CD4-positive, alpha-beta T cell treated with Interleukin-4 for 4 hours (primary cell): Measurements from ENCODE around the gene ACSF2.
"Not testable (repeated sequence)": the region's sequence is repeated elsewhere in the genome, so short reads cannot be mapped to it uniquely, and the experiment has no call there.

Source experiments
- DNase-seq: peaks from one replicate; pipeline ENCODE4 v3.0.0-alpha.2; 2020

ACSF2 gene

DNA sequence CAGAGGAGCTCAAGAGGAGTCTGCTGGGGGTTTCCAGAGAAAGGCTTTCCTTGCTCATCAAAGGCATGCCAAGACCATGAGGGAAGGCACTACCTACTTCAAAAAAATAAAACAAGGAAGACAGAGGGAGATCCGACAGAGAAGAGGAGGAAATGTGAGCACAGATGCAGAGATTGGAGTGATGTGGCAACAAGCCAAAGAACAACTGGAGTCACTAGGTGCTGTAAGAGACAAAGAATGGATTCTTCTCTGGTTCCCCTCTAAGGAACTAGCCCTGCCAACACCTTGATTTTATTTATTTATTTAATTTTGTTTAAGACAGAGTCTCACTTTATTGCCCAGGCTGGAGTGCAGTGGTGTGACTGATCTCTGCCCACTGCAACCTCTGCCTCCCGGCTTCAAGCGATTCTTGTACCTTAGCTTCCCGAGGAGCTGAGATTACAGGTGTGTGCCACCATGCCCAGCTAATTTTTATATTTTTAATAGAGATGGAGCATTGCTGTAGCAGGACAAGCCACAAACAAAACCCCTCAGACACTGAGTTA lies 13.8 kb upstream of the ACSF2 start:
- DNase-seq = no peak

DNA sequence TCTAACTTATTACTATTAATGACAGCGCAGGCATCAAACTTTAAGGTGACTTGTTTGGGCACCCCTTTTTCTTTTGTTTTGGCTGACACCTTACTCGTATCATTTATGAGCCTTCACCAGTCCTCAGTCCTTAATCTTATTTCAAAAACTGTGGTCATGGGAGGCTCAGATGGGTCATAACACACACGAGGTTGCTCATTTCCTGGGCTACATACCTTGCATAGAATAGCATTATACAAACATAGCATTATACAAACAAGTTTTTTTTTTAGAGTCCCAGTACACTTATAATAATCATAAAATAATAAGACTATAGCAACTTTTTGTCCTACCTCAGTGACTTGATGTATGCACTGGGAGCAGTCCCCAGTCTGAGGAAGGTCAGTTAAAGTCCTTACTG lies 11.2 kb upstream of the ACSF2 start:
- DNase-seq = no peak

DNA sequence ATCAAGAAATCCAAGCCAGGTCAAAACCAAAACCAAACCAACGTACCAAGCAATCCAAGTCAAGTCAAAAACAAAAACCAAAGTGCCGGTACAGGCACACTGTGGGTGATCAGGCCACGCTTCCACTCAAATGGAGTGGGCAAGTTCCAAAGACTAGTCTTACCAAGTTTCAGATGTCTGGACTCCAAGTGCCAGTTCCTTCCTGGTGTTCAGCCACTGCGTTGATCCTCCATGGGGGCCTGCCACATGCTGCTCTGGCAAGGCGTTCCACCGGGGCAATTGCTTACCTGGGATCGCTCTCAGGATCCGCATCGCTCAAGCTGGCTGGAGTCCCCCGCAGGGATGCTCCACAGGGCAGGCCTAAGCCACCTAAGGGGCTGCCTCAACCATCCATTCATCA lies 6.4 kb upstream of the ACSF2 start:
- DNase-seq = not testable (repeated sequence)

DNA sequence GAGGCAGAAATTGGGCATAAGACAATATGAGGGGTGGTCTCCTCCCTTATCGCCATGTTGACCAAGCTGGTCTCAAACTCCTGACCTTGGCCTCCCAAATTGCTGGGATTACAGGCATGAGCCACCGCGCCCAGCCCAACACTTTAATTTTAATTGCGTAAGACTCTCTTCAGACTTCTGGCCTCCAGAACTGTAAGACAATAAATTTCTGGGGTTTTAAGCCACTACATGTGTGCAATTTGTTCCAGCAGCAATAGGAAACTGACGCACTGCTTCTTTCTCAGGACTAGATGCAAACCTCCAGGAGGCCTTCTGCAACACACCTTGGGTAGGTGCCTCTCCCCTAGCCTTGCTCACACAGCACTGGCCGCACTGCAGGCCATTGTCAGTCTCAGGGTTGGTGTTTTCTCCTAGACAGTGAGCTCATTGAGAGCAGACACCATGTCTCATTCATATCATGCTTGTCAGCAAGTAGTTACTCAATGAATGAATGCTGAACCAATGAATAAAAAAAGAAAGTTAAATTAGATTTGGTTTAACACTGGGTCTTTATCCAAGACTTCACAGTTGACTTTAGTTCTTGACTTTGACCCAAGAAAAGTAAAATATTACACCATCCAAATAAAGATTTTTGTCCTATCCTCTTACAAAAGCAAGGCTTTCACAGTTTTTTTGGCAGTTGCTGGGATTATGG lies 5.5 kb upstream of the ACSF2 start:
- no peak for DNase-seq

DNA sequence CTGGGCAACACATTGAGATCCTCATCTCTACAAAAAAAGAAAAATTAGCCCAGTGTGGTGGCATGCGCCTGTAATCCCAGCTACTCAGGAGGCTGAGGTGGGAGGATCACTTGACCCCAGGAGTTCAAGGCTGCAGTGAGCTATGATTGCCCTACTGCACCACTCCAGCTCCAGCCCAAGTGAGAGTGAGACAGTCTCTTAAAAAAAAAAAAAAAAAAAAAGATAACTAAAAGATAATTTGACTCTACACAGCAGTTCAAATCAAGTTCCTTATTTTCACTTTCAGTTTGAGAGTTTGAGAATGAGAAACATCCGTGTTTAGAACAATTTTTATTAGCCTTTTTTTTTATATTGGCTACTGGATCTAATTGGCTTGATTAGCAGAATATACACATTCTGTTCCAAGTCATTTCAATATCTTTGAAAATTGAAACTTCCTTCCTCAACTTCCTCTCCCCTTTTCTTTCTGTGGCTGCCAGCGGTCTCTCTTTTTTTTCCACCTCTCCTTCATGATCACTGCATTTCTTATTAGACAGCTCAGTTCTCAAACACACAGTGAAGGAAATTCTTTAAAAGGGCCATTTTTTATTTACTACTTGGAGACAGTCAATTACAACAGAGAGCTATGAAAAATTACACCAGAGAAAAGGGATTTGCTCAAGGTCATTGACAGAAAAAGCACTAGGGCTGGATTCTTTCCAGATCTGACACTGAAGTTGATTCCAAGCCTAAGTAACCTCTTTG lies 4.5 kb upstream of the ACSF2 start:
- peak; percentile 21 for DNase-seq

DNA sequence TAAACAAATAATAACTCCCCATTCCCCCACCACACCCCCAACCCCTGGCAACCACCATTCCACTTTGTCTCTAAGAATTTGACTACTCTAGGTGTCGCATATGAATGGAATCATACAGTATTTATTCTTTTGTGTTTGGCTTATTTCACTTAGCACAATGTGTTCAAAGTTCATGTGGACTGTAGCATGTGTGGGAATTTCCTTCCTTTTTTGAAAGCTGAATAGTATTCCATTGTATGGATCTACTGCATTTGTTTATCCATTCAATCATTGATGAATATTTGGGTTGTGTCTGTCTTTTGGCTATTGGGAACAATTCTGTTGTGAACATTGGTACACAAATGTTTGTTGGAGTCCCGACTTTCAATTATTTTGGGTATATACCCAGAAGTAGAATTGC lies 3.3 kb upstream of the ACSF2 start:
- no peak for DNase-seq

DNA sequence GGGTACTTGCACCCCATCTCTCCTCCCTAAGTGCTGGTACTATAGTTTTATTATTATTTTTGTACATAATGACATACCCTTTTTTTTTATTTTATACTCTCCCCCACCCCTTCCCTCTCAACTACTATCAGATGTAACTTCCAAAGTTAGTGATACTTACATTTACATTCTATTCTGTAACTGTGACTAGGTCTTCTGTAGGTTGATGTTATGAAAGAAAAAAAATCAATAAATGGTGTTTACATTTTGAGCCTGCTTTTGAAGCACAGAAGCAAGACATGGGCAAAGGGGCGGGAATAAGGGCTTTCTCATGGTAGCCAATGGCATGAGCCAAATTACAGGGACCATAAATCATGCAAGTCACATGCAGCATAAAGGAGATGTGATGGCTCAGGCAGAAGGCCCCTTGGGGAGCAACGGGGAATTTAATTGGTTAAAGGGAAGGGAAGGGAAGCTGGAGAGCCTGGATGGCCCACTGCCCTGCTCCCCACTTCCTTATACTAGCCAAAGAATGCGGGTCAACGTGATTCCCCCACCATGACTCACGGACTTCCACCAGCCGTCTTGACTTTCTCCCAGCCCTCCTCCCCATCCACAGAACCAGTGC lies 2.4 kb upstream of the ACSF2 start:
- DNase-seq = no peak

DNA sequence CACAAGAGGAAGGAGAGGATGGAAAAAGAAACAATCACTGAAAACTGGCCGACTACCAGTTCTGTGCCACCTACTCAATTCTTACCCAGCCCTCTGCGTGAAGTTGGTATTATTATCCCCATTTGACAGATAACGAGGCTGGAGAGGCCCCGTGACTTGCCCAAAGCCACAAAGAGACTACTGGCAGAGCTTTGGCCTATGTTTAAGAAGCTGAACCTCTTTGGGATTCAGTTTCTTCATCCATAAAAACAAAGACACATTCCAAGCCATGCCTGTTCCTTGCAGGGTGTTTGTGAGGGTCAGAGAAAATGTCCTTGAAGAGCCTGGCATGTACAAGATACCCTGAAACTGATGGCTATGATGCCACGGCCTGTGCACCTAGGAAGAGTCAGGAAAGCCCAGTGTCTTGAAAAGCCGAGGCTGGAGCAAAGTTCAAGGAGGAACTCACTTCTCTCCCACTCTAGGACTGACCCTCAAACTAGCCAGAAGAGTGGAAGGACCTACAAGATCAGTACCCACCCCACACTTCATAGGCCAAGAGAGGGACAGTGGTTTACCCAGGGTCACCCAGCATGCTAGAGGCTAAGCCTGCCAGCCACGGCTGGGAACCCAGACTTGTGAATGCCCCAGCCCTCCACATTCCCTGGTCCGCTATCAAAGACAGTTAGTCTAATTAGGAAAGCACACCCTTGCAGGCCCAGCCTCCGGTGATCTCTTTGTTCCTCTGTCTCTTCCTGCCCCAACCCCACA lies 1.6 kb upstream of the ACSF2 start:
- DNase-seq = no peak

DNA sequence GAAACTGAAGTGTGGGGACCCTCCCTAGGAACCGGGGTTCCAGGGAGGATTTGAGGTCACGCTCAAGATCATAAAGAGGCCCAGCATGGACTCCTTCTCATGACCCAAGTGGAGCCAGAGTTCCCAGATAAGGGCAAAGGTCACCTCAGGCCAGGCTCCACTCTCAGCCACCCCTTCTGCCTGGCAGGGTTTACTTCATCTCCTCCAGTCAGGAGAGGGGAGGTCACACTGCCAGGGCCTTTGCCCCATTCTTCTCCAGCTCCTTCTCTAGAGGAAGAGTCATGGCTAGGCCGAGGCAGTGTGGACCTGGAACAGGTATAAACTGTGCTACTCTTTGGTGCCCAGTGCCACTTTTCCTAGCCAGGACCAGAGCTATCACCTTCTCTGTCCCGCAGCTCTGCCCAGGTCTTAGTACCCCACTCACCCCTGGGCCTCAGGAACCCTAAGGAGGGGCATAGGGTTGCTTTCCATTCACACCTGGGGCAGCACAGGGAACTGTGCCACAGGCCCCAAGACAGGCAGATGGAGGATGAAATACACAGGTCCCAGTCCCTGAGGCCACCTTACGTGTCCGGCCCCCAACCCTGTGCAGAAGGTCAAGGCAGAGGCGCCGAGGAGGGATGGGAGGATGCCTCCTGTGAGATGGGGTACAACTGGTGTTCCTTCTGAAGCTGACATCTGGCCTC lies 879 bp upstream of the ACSF2 start:
- no peak for DNase-seq

DNA sequence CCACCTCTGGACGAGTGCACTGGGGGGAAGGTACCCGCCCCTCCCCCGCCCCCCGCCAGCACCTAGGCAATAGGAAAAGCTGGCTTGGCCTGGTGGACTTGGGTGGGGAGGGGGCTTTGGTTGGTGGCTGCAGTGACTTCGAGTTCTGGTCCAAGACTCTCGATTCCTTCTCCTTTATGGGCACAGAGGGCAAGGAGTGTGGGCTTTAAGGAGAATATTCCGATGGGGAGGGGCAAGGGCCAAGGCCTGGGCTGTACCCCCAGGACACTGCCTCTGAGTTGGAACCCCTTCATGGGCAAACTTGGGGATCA lies 409 bp downstream of the ACSF2 start:
- no peak for DNase-seq

DNA sequence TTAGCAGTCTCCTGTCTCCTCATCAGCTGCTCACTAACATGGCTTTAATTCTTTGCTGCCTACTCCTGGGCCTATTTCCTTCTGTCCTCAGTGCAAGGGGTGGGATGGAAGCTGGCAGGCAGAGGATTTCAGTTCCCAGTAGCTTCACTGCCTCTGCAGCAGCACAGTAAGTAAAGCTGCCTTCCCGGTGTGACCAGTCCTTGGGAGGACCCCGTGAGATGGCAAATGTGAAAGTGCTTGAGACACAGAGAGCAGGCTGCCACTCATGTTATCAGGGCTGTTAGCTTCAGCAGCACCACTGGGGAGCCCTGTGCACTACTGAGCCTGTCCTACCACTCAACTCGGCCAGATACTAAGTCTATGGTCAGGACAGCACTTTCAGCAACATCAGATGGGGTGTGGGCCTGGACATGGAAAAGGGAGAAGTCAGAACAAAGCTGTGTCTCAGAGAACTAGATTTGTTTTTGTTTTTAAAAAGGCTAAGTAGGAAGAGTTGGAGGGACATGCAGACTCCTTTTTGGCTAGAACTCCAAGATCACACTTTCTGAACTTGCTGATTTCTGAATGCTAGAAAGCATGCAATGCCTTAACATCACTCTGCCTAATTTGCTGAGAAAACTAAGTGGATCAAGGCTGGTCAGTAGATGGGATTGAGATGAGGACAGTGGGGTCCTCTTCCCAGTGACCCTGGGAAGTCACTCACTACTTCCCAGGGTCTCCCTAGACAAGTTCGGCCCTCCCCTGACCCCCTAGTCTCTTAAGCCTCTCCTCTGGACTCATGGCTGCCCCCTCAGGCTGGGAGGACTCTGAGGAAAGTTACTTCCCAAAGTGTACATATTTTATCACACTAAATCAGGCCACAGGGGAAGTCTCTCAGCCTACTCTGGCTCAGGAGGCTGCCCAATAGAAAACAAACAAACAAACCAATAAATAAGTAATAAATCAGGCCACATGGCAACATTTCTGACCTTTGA lies 1.1 kb downstream of the ACSF2 start:
- peak; percentile 20 for DNase-seq

DNA sequence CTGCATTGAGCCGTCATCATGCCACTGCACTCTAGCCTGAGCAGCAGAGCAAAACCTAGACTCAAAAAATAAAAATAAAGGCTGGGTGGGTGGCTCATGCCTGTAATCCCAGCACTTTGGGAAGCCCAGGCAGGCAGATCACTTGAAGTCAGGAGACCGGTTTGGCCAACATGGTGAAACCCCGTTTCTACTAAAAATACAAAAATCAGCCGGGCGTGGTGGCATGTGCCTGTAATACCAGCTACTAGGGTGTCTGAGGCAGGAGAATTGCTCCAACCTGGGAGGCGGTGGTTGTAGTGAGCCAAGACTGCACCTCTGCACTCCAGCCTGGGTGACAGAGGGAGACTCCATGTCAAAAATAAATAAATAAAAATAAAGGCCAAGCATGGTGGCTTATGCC lies 2.1 kb downstream of the ACSF2 start:
- DNase-seq = not testable (repeated sequence)

DNA sequence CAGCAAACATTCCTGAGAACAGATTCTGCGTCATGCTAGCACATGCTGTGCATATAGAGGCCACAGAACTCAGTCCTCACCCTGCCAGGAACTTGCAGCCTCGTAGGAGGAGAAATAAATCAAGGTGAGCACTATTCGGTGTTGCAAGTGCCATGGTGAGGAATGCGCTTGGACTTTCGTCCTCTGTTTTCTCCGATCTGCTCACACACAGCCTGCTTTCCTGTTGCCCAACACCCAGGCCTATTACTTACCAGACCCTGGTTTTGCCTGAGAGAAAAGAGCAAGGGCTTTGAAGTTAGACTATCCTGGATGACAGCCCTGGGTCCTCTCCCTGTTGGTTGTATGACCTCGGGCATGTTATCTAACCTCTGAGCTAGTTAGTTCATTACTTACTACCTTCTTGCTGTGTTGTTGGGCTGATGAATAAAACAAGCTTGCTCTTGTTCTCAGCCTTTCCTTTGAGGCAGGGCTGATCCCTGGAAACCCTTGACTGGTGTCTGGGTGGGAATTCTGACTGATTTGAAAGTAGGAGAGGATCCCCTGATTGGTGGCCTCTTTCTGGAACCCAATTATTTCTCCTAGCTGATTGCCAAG lies 2.9 kb downstream of the ACSF2 start:
- DNase-seq = no peak

DNA sequence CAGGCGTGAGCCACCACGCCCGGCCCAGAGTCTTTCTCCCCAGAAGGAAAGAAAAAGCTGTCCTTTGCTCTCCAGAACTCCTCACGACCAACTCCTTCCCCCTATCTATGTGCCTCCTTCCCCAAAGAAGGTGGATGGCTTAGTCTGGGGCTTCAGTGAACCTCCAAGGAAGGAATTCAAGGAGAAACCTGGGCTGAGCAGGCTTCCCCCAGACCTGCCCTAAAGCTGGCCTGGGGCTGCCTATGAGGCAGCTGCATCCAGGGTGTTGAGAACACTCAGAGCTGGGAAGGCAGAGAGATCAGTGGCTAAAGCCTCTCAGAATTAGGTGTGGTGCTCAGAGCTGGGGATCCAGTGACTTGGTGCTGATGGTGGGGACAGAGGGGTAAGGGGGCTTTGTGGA lies 3.8 kb downstream of the ACSF2 start:
- no peak for DNase-seq

DNA sequence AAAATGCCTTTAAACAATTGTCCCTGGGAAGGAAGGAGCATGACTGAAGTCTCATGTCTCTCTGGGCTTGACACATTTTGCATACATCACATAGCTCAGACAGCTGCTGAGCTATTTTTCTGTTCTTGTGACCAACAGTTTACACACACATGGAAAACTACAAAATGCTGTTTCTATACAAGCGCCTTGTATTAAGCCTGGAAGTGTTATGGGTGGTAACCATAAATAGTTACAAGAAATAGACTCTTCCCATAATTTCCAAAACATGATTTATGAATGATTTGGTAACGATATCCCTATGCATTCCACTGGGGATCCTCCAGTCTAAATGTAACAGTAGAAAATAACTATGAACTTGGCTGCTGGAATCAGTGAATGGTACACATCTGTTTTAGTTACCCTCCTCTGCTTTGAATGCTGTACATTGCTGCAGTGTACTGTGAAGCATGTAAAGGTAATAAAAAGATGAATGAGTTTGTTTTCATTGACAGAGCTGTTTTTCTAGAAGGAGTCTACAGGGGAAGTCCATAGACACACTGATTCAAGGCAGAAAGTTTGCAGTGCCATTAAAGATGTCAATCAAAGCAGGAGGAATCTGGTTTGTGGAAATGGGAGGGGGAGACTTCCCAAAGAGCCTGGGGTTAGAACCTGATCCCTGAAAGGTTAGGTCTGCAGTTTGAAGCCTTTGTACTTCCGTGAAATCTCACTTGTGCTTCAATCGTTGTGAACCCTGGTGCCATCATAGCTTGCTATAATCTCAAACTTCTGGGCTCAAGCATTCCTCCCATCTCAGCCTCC lies 5.0 kb downstream of the ACSF2 start:
- no peak for DNase-seq

DNA sequence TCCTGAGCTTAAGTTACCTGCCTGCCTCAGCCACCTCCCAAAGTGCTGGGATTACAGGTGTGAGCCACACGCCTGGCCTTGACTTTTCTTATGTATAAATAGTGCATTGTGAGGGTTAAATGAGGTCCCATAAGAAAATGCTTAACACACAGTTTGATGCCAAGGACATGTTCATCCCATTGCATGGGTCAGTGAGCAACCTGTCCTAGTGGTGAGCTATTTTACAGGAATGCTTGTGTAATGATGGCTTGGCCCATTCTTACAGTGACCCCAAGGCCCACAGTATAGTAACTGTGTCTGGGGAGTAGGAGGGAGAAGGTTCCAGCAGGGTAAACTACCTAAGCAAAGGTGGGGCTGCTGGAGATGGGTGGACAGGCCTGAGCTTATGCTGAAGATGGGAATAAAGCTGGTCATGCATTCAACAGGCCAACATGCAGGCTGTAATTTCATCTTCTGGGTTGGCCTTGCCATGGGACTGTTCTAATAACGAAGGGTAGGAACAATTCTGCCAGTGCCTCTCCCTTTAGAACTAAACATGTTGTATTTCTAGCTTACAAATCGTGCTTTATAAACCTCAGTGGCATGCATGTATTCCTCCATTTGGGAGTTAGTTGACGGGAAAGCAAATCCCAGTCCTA lies 6.2 kb downstream of the ACSF2 start:
- DNase-seq = no peak

DNA sequence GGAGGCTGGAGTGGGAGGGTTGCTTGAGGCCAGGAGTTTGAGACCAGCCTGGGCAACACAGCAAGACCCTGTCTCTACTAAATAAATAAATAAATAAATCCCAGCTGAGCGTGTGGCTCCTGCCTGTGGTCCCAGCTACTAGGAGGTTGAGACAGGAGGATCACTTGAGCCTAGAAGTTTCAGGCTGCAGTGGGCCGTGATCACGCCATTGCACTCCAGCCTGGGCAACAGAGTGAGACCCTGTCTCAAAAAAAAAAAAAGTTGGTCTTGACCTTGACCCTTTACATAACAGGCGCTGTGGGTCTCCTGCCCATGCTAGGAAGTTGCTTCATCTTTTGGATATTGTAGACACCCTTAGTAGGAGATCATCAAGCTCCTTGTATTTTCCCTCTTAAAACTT lies 11.4 kb downstream of the ACSF2 start:
- no peak for DNase-seq

DNA sequence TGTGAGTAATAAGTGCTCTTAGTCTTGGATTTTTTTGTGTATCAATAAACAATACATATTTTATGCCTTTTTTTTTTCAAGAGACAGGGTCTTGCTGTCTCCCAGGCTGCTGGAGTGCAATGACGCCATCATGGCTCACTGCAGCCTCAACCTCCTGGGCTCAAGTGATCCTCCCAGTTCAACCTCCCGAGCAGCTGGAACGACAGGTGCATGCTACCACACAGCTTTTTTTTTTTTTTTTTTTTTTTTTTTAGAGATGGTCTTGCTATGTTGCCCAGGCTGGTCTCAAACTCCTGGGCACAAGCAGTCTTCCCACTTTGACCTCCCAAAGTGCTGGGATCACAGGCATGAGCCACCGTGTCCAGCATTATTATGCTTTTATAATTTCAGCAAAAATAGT lies 13.0 kb downstream of the ACSF2 start:
- DNase-seq = no peak

DNA sequence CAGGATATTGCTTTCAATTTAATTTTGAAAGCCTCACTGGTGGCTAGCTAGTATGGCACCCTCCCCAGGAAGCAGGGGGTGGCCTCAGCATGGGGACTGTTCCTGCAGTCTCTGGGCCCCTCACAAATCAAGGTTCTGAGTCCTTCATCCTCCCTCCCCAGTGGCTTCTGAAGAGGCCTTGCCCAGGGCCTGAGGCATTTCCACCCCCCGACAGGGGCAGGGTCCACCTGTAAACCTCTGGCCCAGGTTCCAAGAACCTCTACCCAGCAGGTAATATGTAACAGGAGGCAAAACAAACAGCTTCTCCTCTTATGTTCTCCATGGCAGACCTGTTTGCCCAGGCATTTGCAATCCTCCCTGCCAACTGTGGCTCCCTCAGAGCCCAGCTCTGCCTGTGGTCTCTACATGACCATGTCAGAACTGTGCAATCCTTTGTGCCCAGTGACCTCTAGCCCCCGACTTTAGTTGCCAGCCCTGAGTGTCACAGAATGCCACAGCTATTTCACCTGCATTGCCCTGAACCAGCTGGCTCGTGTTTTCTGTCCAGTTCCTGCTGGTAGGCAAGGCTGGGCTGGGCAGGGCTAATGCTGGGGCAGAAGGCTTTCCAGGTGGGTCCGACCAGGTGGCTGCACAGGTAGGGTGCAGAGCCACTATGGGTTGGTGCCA lies 14.3 kb downstream of the ACSF2 start:
- no peak for DNase-seq
